ENCODE results near the gene CARD14.
"Not testable (repeated sequence)": the region's sequence is repeated elsewhere in the genome, so short reads cannot be mapped to it uniquely, and the experiment has no call there.

Gene CARD14

DNA sequence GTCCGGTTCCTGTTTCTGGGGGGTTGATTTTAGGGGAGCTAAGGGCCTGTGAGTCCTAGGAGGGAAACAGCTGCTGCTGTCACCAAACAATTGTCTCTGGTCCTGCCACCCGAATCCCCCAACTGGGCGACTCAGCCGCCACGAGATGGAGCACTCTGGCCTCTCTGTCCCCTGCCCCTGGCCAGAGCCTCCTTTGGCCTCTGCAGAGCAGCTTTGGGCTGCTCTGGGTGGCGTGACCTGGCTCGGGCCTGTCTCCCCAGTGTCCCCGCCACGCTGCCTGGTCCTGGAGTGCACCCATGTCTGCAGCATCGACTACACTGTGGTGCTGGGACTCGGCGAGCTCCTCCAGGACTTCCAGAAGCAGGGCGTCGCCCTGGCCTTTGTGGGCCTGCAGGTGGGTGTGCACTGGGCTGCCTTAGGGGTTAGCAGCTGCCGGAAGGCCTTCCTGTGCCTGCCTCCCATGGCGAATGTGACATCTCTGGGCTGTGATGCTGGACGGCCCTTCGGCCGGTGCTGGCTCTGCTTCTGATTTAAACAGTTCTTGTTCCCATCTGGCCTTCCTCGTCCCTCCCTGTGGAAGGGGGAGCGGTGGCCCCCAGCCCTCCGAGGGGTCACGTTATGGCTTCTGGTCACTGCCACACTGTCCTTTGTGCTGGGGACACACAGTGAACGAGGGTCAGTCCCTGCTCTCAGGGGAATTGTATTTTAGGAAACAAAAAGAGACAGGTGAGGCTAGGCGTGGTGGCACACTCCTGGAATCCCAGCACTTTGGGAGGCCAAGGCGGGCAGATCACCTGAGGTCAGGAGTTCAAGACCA lies 79.3 kb downstream of the CARD14 start:
- no peak for DNase-seq (ENCODE audit: low read depth, low spot score)

DNA sequence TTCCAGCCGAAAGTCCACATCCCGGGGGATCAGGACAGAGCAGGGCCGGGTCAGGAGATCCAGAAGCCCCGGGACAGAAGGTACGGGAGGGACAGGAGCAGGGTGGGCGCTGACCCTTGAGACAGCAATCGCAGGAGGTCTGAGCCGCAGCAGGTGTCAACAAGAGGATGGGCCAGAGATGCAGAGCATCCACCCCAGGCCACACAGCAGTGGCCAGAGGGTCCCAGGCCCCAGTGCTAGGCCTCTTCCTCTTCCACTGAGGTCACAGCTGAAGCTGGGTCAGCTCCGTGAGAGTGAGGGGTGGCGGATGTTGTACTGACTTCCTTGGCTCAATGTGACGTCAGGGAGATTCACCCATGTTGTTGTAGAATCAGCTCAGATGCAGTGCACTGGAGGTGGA lies 82.1 kb downstream of the CARD14 start:
- DNase-seq (ENCODE audit: low read depth, low spot score), result no peak

DNA sequence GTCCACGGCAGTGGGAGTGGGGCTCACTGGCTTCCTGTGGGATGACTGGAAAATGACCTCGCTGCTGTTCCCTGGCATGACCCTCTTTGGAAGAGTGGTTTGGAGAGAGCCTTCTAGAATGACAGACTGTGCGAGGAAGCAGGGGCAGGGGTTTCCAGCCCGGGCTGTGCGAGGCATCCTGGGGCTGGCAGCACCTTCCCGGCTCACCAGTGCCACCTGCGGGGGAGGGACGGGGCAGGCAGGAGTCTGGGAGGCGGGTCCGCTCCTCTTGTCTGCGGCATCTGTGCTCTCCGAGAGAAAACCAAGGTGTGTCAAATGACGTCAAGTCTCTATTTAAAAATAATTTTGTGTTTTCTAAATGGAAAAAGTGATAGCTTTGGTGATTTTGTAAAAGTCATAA lies 83.0 kb downstream of the CARD14 start:
- DNase-seq (ENCODE audit: low read depth, low spot score), result peak; percentile 70

DNA sequence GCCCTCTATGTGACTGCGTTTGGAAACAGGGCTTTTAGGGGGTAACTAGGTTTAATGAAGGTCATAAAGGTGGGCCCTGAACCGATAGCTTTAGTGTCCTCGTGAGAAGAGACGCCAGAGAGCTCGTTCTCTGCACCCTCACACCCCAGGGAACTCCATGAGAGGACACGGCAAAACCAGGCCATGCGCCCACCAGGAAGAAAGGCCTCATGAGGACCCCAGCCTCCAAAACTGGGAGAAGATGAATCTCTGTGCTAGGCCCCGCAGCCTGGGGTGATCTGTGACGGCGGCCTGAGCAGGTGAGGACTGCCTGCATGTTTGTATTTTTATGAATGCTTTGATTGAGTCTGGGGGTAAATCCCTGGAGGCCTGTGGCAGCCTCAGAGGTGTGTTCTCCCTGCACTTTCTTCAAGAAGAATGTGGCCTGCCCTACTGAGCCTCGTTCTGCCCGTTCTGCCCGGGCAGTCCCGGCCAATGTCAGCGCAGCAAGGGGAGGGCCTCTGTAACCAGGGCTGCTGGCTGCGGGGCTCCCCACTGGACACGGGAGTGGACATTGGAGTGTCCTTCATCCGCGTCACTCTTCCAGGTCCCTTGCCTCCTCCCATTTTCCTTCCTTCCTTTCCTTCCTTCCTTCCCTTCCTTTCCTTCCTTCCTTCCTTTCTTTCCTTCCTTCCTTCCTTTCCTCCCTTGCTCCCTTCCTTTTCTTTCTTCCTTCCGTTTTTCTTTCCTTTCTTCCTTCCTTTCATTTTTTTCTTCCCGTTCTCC lies 84.0 kb downstream of the CARD14 start:
- no peak for DNase-seq (ENCODE audit: low read depth, low spot score)

DNA sequence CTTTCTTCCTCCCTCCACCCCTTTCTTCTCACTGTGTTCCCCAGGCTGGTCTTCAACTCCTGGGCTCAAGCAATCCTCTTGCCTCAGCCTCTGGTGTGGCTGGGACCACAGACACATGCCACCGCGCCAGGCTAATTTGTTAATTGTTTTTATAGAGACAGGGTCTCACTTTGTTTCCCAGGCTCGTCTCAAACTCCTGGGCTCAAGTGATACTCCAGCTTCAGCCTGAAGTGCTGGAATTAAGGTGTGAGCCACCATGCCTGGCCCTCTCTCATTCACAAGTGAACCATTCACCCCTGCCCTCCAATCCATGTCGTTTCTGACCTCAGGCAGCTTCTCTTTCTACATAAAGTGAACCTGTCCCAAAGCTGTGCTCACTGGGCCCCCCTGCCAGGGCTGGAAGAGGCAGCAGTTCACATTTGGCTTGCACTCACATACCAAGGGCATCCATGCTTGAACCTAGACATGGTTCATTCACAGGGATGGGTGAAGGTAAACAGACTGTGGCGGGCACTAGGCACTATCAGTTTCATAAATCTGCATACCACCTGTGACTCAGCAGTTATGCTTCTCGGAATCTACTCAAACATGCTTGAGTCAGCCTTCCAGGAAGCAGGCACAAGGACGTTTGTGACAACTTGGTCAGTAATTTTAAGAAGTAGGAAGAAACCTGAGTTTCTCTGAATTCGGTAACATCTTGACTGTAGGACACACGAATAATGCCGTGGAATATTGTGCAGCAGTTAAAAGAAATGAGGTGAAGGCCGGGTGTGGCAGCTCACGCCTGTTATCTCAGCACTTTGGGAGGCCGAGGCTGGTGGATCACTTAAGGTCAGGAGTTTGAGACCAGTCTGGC lies 84.8 kb downstream of the CARD14 start:
- peak; percentile 55 for DNase-seq (ENCODE audit: low read depth, low spot score)

DNA sequence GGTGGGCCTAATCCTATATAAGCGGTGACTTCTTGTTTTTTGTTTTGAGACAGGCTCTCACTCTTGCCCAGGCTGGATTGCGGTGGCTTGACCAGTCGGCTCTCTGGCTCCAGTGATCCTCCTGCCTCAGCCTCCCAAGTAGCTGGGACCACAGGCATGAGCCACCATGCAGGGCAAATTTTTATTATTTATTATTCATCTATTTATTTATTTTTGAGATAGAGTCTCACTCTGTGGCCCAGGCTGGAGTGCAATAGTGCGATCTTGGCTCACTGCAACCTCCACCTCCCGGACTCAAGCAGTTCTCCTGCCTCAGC lies 86.2 kb downstream of the CARD14 start:
- no peak for DNase-seq (ENCODE audit: low read depth, low spot score)

DNA sequence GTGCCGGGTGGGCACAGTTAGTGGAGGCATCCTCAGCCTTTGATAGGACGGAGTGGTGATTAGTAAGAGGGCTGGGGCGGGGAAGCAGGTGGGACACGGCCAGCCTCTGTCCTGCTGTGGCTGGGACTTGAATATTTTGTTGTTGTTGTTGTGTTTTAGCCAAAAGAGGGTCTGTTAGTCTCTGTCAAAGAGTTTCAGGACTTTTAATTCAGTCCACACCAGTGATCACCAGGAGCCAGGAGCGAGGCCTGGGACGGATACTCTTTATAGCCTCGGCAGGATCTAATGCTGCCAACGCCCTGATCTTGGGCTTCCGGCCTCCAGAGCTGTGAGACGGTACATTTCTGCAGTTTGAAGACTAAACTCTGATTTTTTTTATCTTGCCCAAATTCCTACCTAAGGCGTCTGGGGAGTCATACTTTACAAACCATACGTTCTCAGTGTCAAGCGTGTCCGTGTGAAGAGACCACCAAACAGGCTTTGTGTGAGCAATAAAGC lies 87.9 kb downstream of the CARD14 start:
- DNase-seq (ENCODE audit: low read depth, low spot score), result no peak

DNA sequence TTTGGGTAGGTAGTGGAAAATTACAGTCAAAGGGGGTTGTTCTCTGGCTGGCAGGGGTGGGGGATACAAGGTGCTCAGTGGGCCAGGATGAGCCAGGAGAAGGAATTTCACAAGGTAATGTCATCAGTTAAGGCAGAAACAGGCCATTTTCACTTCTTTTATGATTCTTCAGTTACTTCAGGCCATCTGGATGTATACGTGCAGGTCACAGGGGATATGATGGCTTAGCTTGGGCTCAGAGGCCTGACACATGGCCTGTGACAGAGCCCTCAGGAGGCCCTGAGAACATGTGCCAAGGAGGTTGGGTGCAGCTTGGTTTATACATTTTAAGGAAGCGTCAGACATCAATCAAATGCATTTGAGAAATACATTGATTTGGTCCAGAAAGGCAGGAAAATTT lies 88.5 kb downstream of the CARD14 start:
- not testable (repeated sequence) for DNase-seq (ENCODE audit: low read depth, low spot score)

Data from activated CD4-positive, CD25-positive, alpha-beta regulatory T cell treated with anti-CD3 and anti-CD28 coated beads, Interleukin-2, amount 50 U/mL, for 16 hours (primary cell).